Mesothelial cell of epicardium (in vitro differentiated cells): Measurements from ENCODE around the gene TNFRSF19. TPM values are rescaled to one million over a fixed set of nuclear protein-coding genes. Genes with fewer than 3 reads are reported as not detected.
A peak's percentile ranks its signal among the peaks of the same experiment; 100 is the strongest.

ENCODE experiments used
- DNase-seq, 2 experiments: peaks; one replicate each; pipeline ENCODE4 v3.0.0; 2021; ENCODE audit warnings: low spot score in 2 of 2; ENCODE audit not compliant: unreplicated experiment in 2 of 2
- H3K27ac Mint-ChIP-seq: 2 replicates; pipeline ENCODE4 v1.8.0; 2021; ENCODE audit warnings: mixed read lengths
- H3K27me3 Mint-ChIP-seq: 2 replicates; pipeline ENCODE4 v1.8.0; 2021; ENCODE audit warnings: low read depth, mixed read lengths
- H3K36me3 Mint-ChIP-seq: 2 replicates; pipeline ENCODE4 v1.8.0; 2021; ENCODE audit warnings: mixed read lengths
- H3K4me1 Mint-ChIP-seq: 2 replicates; pipeline ENCODE4 v1.8.0; 2021; ENCODE audit warnings: mixed read lengths
- H3K4me3 Mint-ChIP-seq: 2 replicates; pipeline ENCODE4 v1.8.0; 2021; ENCODE audit warnings: mild to moderate bottlenecking, moderate library complexity, mixed read lengths
- H3K9me3 Mint-ChIP-seq: 2 replicates; pipeline ENCODE4 v1.8.0; 2021; ENCODE audit warnings: mixed read lengths
- CTCF ChIP-seq: fragments of 200-600 bp; sonication (generic); IDR thresholded peaks from one replicate; pipeline ENCODE4 v1.5.0; 2021; ENCODE audit warnings: antibody characterized with exemption; ENCODE audit not compliant: unreplicated experiment
- total RNA-seq: library from RNA; stranded (reverse); gene quantifications from 3 replicates; pipeline ENCODE4 v1.2.1, GENCODE V29; 2021

The TNFRSF19 gene
- total RNA-seq, 1 donor from 2014 or later = 43.5 TPM

- no peaks in the 10 kb centered on the region for H3K9me3 Mint-ChIP-seq
- H3K27me3 Mint-ChIP-seq = no peaks in the 10 kb centered on the region
- peak overlapping the region; percentile 90 for H3K27ac Mint-ChIP-seq
- TF ChIP-seq CTCF = no peak
- H3K36me3 Mint-ChIP-seq = no peaks in the 10 kb centered on the region
- peak overlapping the region; percentile 76 for H3K4me3 Mint-ChIP-seq
- peaks cover 11% of the 10 kb centered on the region for H3K4me1 Mint-ChIP-seq
- DNase-seq = peak in 1 of 2 experiments; percentile 49
Measured at GRCh38 chr13:23547000-23547590, 23.1 kb upstream of the TNFRSF19 start.

- Mint-ChIP-seq H3K27me3 (no peaks in the 10 kb centered on the region), H3K36me3 (no peaks in the 10 kb centered on the region), H3K4me1 (peaks cover 18% of the 10 kb centered on the region), H3K4me3 (no peak overlapping the region), H3K27ac (no peak overlapping the region), H3K9me3 (no peaks in the 10 kb centered on the region)
- no peak for DNase-seq
- TF ChIP-seq CTCF = no peak
Measured at GRCh38 chr13:23549724-23550123, 20.5 kb upstream of the TNFRSF19 start.

- Mint-ChIP-seq H3K4me1 (peaks cover 18% of the 10 kb centered on the region), H3K27me3 (no peaks in the 10 kb centered on the region), H3K36me3 (no peaks in the 10 kb centered on the region), H3K27ac (no peak overlapping the region), H3K4me3 (no peak overlapping the region), H3K9me3 (no peaks in the 10 kb centered on the region)
- DNase-seq = no peak
- no peak for TF ChIP-seq CTCF
Measured at GRCh38 chr13:23550163-23550562, 20.0 kb upstream of the TNFRSF19 start.

- Mint-ChIP-seq H3K27me3 (no peaks in the 10 kb centered on the region), H3K4me3 (no peak overlapping the region), H3K27ac (peak overlapping the region; percentile 70), H3K4me1 (peaks cover 18% of the 10 kb centered on the region), H3K36me3 (no peaks in the 10 kb centered on the region), H3K9me3 (no peaks in the 10 kb centered on the region)
- TF ChIP-seq CTCF = no peak
- DNase-seq = no peak
Measured at GRCh38 chr13:23551213-23552008, 18.8 kb upstream of the TNFRSF19 start.

- Mint-ChIP-seq H3K4me3 (no peak overlapping the region), H3K27me3 (no peaks in the 10 kb centered on the region), H3K27ac (peak overlapping the region; percentile 70), H3K36me3 (no peaks in the 10 kb centered on the region), H3K9me3 (no peaks in the 10 kb centered on the region), H3K4me1 (peaks cover 18% of the 10 kb centered on the region)
- no peak for DNase-seq
- TF ChIP-seq CTCF = no peak
Measured at GRCh38 chr13:23552171-23552570, 18.0 kb upstream of the TNFRSF19 start.
